ENCODE results near the gene HNRNPA1. TPM values are rescaled to one million over a fixed set of nuclear protein-coding genes. Genes with fewer than 3 reads are reported as not detected.

Gene HNRNPA1
- total and polyA plus RNA-seq, 9 of the 15 experiments (the other 6 are each of a cell fraction or from before 2014, with no cell fraction given) = 1,166 to 2,703 (median 1,815) TPM

GRCh38 chr12:54304187-54304810 lies 23.8 kb downstream of the HNRNPA1 start (continued):
- TF ChIP-seq BRF2 (IDR thresholded peaks at IDR 0.05; ENCODE audit: borderline replicate concordance, insufficient read depth, insufficient read length) = no peak
- peak; percentile 98 for TF ChIP-seq PCBP1 (IDR thresholded peaks at IDR 0.05; ENCODE audit: low read depth, low read length, poor library complexity, severe bottlenecking)
- TF ChIP-seq CCNT2 (IDR thresholded peaks at IDR 0.05; ENCODE audit: borderline replicate concordance, extremely low read depth, insufficient read length, low read depth, low read length) = peak; percentile 100
- TF ChIP-seq ZFP1 (CRISPR knock-in tag; IDR thresholded peaks at IDR 0.05) = no peak
- TF ChIP-seq ZNF699 (CRISPR knock-in tag; IDR thresholded peaks at IDR 0.05; ENCODE audit: insufficient replicate concordance) = no peak
- no peak for TF ChIP-seq ARID2 (IDR thresholded peaks at IDR 0.05)
- TF ChIP-seq ZNF324 (CRISPR knock-in tag; IDR thresholded peaks at IDR 0.05) = peak; percentile 78
- no peak for TF ChIP-seq POLR3A (IDR thresholded peaks at IDR 0.05; ENCODE audit: borderline replicate concordance, extremely low read depth, insufficient read depth, insufficient read length)
- peak; percentile 90 for TF ChIP-seq BRD9 (IDR thresholded peaks at IDR 0.05; ENCODE audit: low read depth, partially characterized antibody)
- no peak for TF ChIP-seq CTCFL (IDR thresholded peaks at IDR 0.05; ENCODE audit: borderline replicate concordance, insufficient read depth, low read depth, low read length, poor library complexity, severe bottlenecking)
- TF ChIP-seq ZC3H4 (CRISPR knock-in tag; IDR thresholded peaks at IDR 0.05; ENCODE audit: borderline replicate concordance) = no peak
- TF ChIP-seq SP2 (IDR thresholded peaks at IDR 0.05; ENCODE audit: extremely low read depth, low read depth, low read length, poor library complexity, severe bottlenecking) = peak; percentile 26
- peak; percentile 62 to 83; a peak in 3 of 4 replicates for TF ChIP-seq FOXK2 (conservative IDR thresholded peaks at IDR 0.05 in 1 of 2, IDR thresholded peaks at IDR 0.05 in 1 of 2; ENCODE audit: low read depth in 2 of 2)
- TF ChIP-seq TEAD1 (CRISPR knock-in tag; IDR thresholded peaks at IDR 0.05) = peak; percentile 78 to 82
- no peak for TF ChIP-seq ZNF224 (CRISPR knock-in tag; IDR thresholded peaks at IDR 0.05)
- peak; percentile 98 for TF ChIP-seq SMARCA4 (IDR thresholded peaks at IDR 0.05)
- no peak for TF ChIP-seq TAF15 (IDR thresholded peaks at IDR 0.05; ENCODE audit: low read depth, low read length)

Measured in K562 (cell line).